Left cardiac atrium (tissue), 4 donors: ENCODE results near the gene PRR15L. TPM values are rescaled to one million over a fixed set of nuclear protein-coding genes. Genes with fewer than 3 reads are reported as not detected.

Experiments used
- ATAC-seq, 2 donors: fragments of 200-7000 bp; cut with Tn5 transposase; one replicate each; pipeline ENCODE4 v1.9.1; 2020; ENCODE audit warnings: mild to moderate bottlenecking in 2 of 2, moderate library complexity in 2 of 2
- DNase-seq: peaks from one replicate; pipeline ENCODE4 v3.0.0-alpha.2; 2020
- intact Hi-C, 2 donors: fragments of 100-400 bp; cut with DNase I; formaldehyde crosslinking; loops; one replicate each; pipeline versions ENCODE4 v1.14.1 to v1.15.1; 2022 to 2023
- total RNA-seq, 2 donors: library from RNA; stranded (reverse); fragmentation: NEBNext Ultra II Directional; extraction: Animal tissue kit (Norgen Biotek cat#: 25700); gene quantifications; one replicate each; pipeline ENCODE4 v1.2.1, GENCODE V29; 2021
- donor health status: DM: no; HTN: yes; CAD: no.
- donor health status: DM: no; HTN: yes; CAD: no; lungs with severe emphysema.
- donor health status: DM: yes; HTN: yes; CAD: no.
- donor health status: Dilated cardiomyopathy.

The PRR15L gene
- total RNA-seq, 2 donors from 2014 or later: 0.47 to 0.62 TPM

- intact Hi-C loops: no loop called here
- ATAC-seq: no peak
- no peak for DNase-seq
Measured at GRCh38 chr17:47918991-47919390, 38.7 kb downstream of the PRR15L start.

GRCh38 chr17:47918006-47918405, 39.7 kb downstream of the PRR15L start:
- no peak for ATAC-seq

GRCh38 chr17:47917581-47917980, 40.1 kb downstream of the PRR15L start:
- DNase-seq (no peak), ATAC-seq (no peak)
- intact Hi-C loops: no loop called here

More at GRCh38 chr17:47918006-47918405, 39.7 kb downstream of the PRR15L start:
- DNase-seq: no peak
- intact Hi-C loops: no loop called here

GRCh38 chr17:47916489-47917208, 41.0 kb downstream of the PRR15L start:
- intact Hi-C loops: no loop called here
- no peak for ATAC-seq
- no peak for DNase-seq

- ATAC-seq (peak; percentile 71 to 79), DNase-seq (peak; percentile 61)
- intact Hi-C loops: no loop called here
Measured at GRCh38 chr17:47915776-47916398, 41.8 kb downstream of the PRR15L start.

GRCh38 chr17:47914306-47914948, 43.3 kb downstream of the PRR15L start:
- intact Hi-C loops: no loop called here
- no peak for DNase-seq
- peak; percentile 64 to 68 for ATAC-seq

GRCh38 chr17:47913050-47913449, 44.6 kb downstream of the PRR15L start:
- intact Hi-C loops: no loop called here
- ATAC-seq (no peak), DNase-seq (no peak)

- intact Hi-C loops: no loop called here
- DNase-seq (no peak), ATAC-seq (no peak)
Measured at GRCh38 chr17:47907932-47908562, 49.6 kb downstream of the PRR15L start.

- no peak for ATAC-seq
- intact Hi-C loops: no loop called here
- no peak for DNase-seq
Measured at GRCh38 chr17:47906443-47906842, 51.2 kb downstream of the PRR15L start.

- intact Hi-C loops: no loop called here
- DNase-seq: peak; percentile 82
Measured at GRCh38 chr17:47905221-47905733, 52.4 kb downstream of the PRR15L start.

GRCh38 chr17:47902039-47902744, 55.5 kb downstream of the PRR15L start:
- ATAC-seq (no peak), DNase-seq (no peak)
- intact Hi-C loops: no loop called here

More at GRCh38 chr17:47905221-47905733, 52.4 kb downstream of the PRR15L start:
- peak; percentile 86 to 93 for ATAC-seq

Other genes with a start within 250 kb of the PRR15L start
- under 1 TPM; 0.34 to 0.80 TPM for gene TBX21, start 224.6 kb downstream of the PRR15L start, total RNA-seq
- 1 to 10 TPM; 4.5 to 5.4 TPM for gene OSBPL7, start 136.1 kb downstream of the PRR15L start, total RNA-seq
- 10 to 100 TPM; 33.9 to 38.8 TPM for gene MRPL10, start 126.3 kb downstream of the PRR15L start, total RNA-seq
- not detected for gene LRRC46, start 126.2 kb downstream of the PRR15L start, total RNA-seq
- gene SCRN2, start 116.6 kb downstream of the PRR15L start, total RNA-seq: 10 to 100 TPM; 32.2 to 33.6 TPM
- under 1 TPM; 0.24 to 0.50 TPM for gene SP6, start 106.7 kb downstream of the PRR15L start, total RNA-seq
- gene SP2, start 61.6 kb downstream of the PRR15L start, total RNA-seq: 10 to 100 TPM; 12.6 to 14.1 TPM
- 10 to 100 TPM; 23.4 to 25.4 TPM for gene PNPO, start 16.3 kb downstream of the PRR15L start, total RNA-seq
- gene CDK5RAP3, start 13.2 kb upstream of the PRR15L start, total RNA-seq: 10 to 100 TPM; 62.6 to 66.3 TPM
- gene COPZ2, start 79.9 kb upstream of the PRR15L start, total RNA-seq: 10 to 100 TPM; 50.5 to 54.0 TPM
- gene NFE2L1, start 90.5 kb upstream of the PRR15L start, total RNA-seq: 100 to 1,000 TPM; 527 to 675 TPM
- 10 to 100 TPM; 29.2 to 35.6 TPM for gene CBX1, start 143.6 kb upstream of the PRR15L start, total RNA-seq
- 10 to 100 TPM; 13.3 to 14.7 TPM for gene SNX11, start 149.9 kb upstream of the PRR15L start, total RNA-seq